GM20000 (cell line): Measurements from ENCODE around the gene MLLT10.
"Not testable (repeated sequence)": the region's sequence is repeated elsewhere in the genome, so short reads cannot be mapped to it uniquely, and the experiment has no call there.

Experiments
- DNase-seq: peaks from one replicate; pipeline ENCODE4 v3.0.0; 2012; ENCODE audit warnings: low spot score
- TF ChIP-seq, protein P1 (sequence below): IDR thresholded peaks from 2 replicates; pipeline ENCODE4 v1.5.1; 2012; ENCODE audit warnings: mild to moderate bottlenecking, control low read depth; ENCODE audit errors: extremely low read depth, missing control alignments

MLLT10 gene

DNA sequence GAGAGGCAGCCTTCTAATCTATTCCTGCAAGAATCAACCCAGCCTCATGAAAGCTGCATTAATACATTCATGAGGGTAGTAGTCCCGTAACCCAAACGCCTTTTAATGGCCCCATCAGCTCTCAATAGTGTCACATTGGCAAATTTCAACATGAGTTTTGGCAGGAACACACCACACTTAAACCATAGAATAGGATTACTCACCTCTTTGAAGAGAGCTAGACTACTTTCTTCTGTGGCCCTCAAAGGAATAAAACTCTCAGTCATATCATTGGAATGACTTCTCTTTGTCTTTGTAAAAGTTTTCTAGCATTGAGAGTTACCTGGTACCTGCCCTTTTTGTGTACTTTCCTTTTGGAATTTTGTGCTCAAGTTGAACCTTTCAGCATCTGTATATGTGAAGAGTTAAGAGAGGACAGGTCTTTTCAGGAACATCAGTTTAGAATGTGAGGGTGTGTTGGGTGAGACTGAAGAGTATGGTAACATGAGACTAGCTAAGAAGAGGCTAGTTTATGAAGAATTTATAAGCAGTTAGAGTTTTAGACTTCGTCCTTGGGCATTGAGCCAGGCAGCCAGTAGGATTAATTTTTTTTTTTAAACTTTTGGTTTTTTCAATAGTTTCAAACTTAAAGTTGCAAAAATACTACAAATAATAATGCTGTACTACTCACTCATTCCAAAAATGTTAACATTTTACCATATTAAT is 92.6 kb downstream of the MLLT10 start:
- TF ChIP-seq, protein P1, sequence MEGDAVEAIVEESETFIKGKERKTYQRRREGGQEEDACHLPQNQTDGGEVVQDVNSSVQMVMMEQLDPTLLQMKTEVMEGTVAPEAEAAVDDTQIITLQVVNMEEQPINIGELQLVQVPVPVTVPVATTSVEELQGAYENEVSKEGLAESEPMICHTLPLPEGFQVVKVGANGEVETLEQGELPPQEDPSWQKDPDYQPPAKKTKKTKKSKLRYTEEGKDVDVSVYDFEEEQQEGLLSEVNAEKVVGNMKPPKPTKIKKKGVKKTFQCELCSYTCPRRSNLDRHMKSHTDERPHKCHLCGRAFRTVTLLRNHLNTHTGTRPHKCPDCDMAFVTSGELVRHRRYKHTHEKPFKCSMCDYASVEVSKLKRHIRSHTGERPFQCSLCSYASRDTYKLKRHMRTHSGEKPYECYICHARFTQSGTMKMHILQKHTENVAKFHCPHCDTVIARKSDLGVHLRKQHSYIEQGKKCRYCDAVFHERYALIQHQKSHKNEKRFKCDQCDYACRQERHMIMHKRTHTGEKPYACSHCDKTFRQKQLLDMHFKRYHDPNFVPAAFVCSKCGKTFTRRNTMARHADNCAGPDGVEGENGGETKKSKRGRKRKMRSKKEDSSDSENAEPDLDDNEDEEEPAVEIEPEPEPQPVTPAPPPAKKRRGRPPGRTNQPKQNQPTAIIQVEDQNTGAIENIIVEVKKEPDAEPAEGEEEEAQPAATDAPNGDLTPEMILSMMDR: no peak
- no peak for DNase-seq

- TF ChIP-seq, protein P1: no peak
- DNase-seq: no peak
Observed at GRCh38 chr10:21627331-21627730, 93.3 kb downstream of the MLLT10 start.

DNA sequence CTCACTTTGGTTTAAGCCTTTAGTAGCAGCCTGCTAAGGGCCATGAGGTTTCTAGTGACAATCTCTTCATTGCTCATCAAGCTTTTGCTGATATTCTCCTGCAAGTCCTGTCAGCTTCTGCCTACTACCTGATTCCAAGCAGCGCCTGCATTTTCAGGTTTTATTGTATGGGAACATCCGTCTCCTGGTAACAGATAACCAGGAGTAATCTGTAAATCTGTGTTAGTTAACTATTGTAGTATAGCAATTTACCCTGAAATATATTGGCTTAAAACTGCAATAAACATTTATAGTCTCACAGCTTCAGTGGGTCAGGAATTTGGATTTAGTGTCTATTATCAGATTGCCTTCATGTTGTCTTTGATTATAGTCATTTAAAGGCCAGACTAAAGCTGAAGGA is 94.0 kb downstream of the MLLT10 start:
- DNase-seq: no peak
- TF ChIP-seq, protein P1: no peak

DNA sequence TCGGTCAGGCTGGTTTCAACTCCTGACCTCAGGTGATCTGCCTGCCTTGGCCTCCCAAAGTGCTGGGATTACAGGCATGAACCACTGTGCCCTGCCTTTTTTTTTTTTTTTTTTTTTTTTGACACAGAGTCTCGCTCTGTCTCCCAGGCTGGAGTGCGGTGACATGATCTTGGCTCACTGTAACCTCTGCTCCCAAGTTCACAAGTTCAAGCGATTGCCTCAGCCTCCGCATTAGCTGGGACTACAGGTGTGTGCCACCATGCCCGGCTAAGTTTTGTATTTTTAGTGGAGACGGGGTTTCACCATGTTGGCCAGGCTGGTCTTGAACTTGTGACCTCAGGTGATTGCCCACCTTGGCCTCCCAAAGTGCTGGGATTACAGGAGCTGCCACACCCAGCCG is 94.6 kb downstream of the MLLT10 start:
- not testable (repeated sequence) for DNase-seq

DNA sequence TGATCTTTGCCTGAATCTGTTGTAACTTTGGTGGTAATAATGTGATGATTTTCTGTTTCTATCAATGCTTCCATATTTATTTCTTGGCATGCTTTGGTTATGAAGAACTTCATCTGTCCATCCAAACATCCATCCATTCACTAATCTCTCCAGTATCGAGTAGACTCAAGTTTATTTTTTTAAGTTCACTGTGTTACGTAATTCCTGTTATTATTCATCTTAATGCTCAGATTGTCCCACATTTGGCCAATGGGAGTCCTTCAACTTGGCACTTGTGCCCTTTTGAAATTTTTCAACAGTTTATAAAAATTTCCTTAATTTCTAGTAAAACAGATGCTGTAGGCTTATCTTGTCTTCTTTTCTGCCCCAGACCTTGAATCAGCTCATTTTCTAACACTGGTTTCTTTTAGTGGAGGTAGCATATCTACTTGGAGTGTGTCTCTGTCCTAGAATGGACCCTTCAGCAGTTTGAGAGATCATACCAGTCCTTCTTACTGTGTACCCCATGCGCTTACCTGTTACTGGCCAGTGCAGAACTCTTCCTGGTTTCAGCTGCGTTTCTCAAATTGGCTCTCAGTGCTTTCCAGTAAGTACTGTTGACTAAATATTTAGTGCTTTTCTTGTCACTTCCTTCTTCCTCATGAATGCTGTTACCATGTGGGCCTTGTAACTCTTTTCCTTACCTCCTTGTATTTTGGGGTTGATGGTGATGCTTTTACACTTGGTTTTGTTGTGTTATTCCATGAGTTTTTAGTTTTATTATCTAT is 100.8 kb downstream of the MLLT10 start:
- no peak for DNase-seq
- TF ChIP-seq, protein P1: no peak

- TF ChIP-seq, protein P1: no peak
- no peak for DNase-seq
Observed at GRCh38 chr10:21637795-21638194, 103.8 kb downstream of the MLLT10 start.

GRCh38 chr10:21638681-21639080 is 104.6 kb downstream of the MLLT10 start:
- DNase-seq: no peak
- TF ChIP-seq, protein P1: no peak
